Lung (tissue), 12 donors: Measurements from ENCODE around the gene PTK6. TPM values are rescaled to one million over a fixed set of nuclear protein-coding genes. Genes with fewer than 3 reads are reported as not detected.

Experiments used
- ATAC-seq: fragments of 200-7000 bp; cut with Tn5 transposase; one replicate; pipeline ENCODE4 v1.9.1; 2020; ENCODE audit warnings: moderate number of reproducible peaks; ENCODE audit not compliant: insufficient read depth, low FRiP score
- DNase-seq, 3 donors: peaks; one replicate each; pipeline ENCODE4 v3.0.0-alpha.2; 2013 to 2017
- H3K27ac ChIP-seq, 2 donors: one replicate each; pipeline ENCODE4 v1.5.1; 2013; ENCODE audit warnings: mild to moderate bottlenecking in 2 of 2, moderate library complexity in 2 of 2, control low read depth in 1 of 2, inconsistent platforms in 1 of 2, low read depth in 1 of 2, low read length in 1 of 2
- H3K27me3 ChIP-seq, 3 donors: one replicate each; pipeline ENCODE4 v1.5.1; 2013; ENCODE audit warnings: low read length in 2 of 3; ENCODE audit not compliant: control insufficient read depth in 3 of 3, insufficient read depth in 3 of 3
- H3K36me3 ChIP-seq, 4 donors: one replicate each; pipeline ENCODE4 v1.5.1; 2013; ENCODE audit warnings: low read length in 4 of 4, mild to moderate bottlenecking in 1 of 4, moderate library complexity in 1 of 4; ENCODE audit not compliant: control insufficient read depth in 4 of 4, insufficient read depth in 4 of 4
- H3K4me1 ChIP-seq, 5 donors: one replicate each; pipeline ENCODE4 v1.5.1; 2013; ENCODE audit warnings: low read length in 5 of 5, mild to moderate bottlenecking in 2 of 5, moderate library complexity in 1 of 5; ENCODE audit not compliant: control insufficient read depth in 5 of 5, insufficient read depth in 5 of 5
- H3K4me3 ChIP-seq: one replicate; pipeline ENCODE4 v1.5.1; 2013; ENCODE audit warnings: mild to moderate bottlenecking, control low read depth, moderate library complexity
- H3K9ac ChIP-seq, 2 donors: one replicate each; pipeline ENCODE4 v1.5.1; 2013; ENCODE audit warnings: low read length in 2 of 2, control low read depth in 1 of 2; ENCODE audit not compliant: insufficient read depth in 1 of 2
- H3K9me3 ChIP-seq, 4 donors: one replicate each; pipeline ENCODE4 v1.5.1; 2013; ENCODE audit warnings: low read length in 3 of 4, mild to moderate bottlenecking in 1 of 4, moderate library complexity in 1 of 4; ENCODE audit not compliant: control insufficient read depth in 4 of 4, insufficient read depth in 3 of 4
- CTCF ChIP-seq: IDR thresholded peaks from 2 replicates; pipeline ENCODE4 v1.5.1; 2012; ENCODE audit warnings: mild to moderate bottlenecking; ENCODE audit errors: control extremely low read depth, extremely low read depth
- WGBS, 2 donors: extraction: QIAGEN DNeasy Blood & Tissue Kit; methylation state at CpG; one replicate each; pipeline ENCODE4 v1.1.7; 2013; 5-methylcytosine and 5-hydroxymethylcytosine counted together
- polyA plus RNA-seq, 2 donors: library from polyadenylated mRNA; stranded (reverse); fragments of 200-250 nt; gene quantifications; one replicate each; pipeline ENCODE4 v1.2.1, GENCODE V29; 2013
- total RNA-seq, 2 donors: library from RNA; depleted of rRNA in 1 of 2; stranded (reverse); fragments of >200 nt in 1 of 2; gene quantifications; one replicate each; pipeline ENCODE4 v1.2.1, GENCODE V29; 2014 to 2021
- donor health status: control.
- donor health status: control.
- donor health status: Bipolar disorder and iron deficiency.
- donor health status: healthy.
- donor health status: DM: yes; HTN: yes; CAD: no.

PTK6 gene
- total and polyA plus RNA-seq, 4 donors: 0.34 to 5.1 (median 3.7) TPM

- H3K9me3 ChIP-seq: peaks cover 0 to 1% (median 0%) of the 10 kb centered on the region in 4 donors
- no peak for DNase-seq
- H3K27ac ChIP-seq: no peak overlapping the region
- peaks cover 0 to 2% (median 0%) of the 10 kb centered on the region in 5 donors for H3K4me1 ChIP-seq
- ATAC-seq: no peak
- H3K36me3 ChIP-seq: no peaks in the 10 kb centered on the region
- no peak overlapping the region for H3K4me3 ChIP-seq
- no peak for TF ChIP-seq CTCF
- H3K9ac ChIP-seq: no peak overlapping the region
- no peaks in the 10 kb centered on the region for H3K27me3 ChIP-seq
- 90 to 92% methylated on average over 3 of the region's 3 CpGs for WGBS, 2 donors
Measured at GRCh38 chr20:63513207-63513606, 24.0 kb downstream of the PTK6 start.

- no peak overlapping the region for H3K9ac ChIP-seq
- no peak overlapping the region for H3K27ac ChIP-seq
- ATAC-seq (no peak), DNase-seq (no peak)
- H3K27me3 ChIP-seq: peaks cover 0 to 2% (median 0%) of the 10 kb centered on the region in 3 donors
- peaks cover 0 to 22% (median 5%) of the 10 kb centered on the region in 4 donors for H3K9me3 ChIP-seq
- H3K4me1 ChIP-seq: peaks cover 0 to 2% (median 0%) of the 10 kb centered on the region in 5 donors
- 82 to 83% methylated on average over 9 of the region's 9 CpGs for WGBS, 2 donors
- TF ChIP-seq CTCF: no peak
- no peaks in the 10 kb centered on the region for H3K36me3 ChIP-seq
- H3K4me3 ChIP-seq: no peak overlapping the region
Measured at GRCh38 chr20:63509088-63509564, 28.1 kb downstream of the PTK6 start.

GRCh38 chr20:63508072-63508768 lies 29.0 kb downstream of the PTK6 start:
- peaks cover 0 to 2% (median 0%) of the 10 kb centered on the region in 5 donors for H3K4me1 ChIP-seq
- peaks cover 0 to 22% (median 5%) of the 10 kb centered on the region in 4 donors for H3K9me3 ChIP-seq
- no peak for TF ChIP-seq CTCF
- 86% methylated on average over 33 of the region's 33 CpGs for WGBS, 2 donors
- peaks cover 0 to 6% (median 2%) of the 10 kb centered on the region in 3 donors for H3K27me3 ChIP-seq
- no peak for DNase-seq
- ATAC-seq: no peak
- no peak overlapping the region for H3K9ac ChIP-seq
- no peaks in the 10 kb centered on the region for H3K36me3 ChIP-seq
- no peak overlapping the region for H3K4me3 ChIP-seq
- no peak overlapping the region for H3K27ac ChIP-seq
